ENCODE results near the gene CCHCR1. TPM values are rescaled to one million over a fixed set of nuclear protein-coding genes. Genes with fewer than 3 reads are reported as not detected.

CCHCR1 gene
- total and polyA plus RNA-seq, 2 of the 8 experiments (the other 6 are each of a cell fraction or from before 2014, with no cell fraction given) = 20.9 to 38.0 TPM

- H4K91ac ChIP-seq (replicated peaks; ENCODE audit: insufficient read length, low read length) = no peak overlapping the region
- DNase-seq (ENCODE audit: low read depth in 1 of 2, low spot score in 2 of 2) (no peak), FAIRE-seq (no peak)
- H3K14ac ChIP-seq (ENCODE audit: insufficient read length) = no peak overlapping the region
- H2AFZ ChIP-seq (ENCODE audit: low read length) = no peak overlapping the region
- ChIA-PET POLR2A (ENCODE audit: partially characterized antibody) (interaction anchor here (0.7 to 68.5 kb wide), 3 partner anchors 4 to 187 kb away, joined by 4 to 2251 read pairs (median 2251); partner anchors contain the start of genes CCHCR1, CDSN, POU5F1 and PSORS1C1), CTCF (ENCODE audit: partially characterized antibody) (interaction anchor here (1.2 to 16.4 kb wide), 4 partner anchors 12 to 49 kb away, joined by 4 to 170 read pairs (median 6); no protein-coding TSS in a partner anchor)
- no peak overlapping the region for H3K27ac ChIP-seq (ENCODE audit: low read depth, low read length)
- no peak overlapping the region for H3K56ac ChIP-seq (replicated peaks; ENCODE audit: insufficient read length, low read depth, low read length)
- no peak overlapping the region for H3K18ac ChIP-seq (ENCODE audit: extremely low read depth, low read length)
- H2BK120ac ChIP-seq (replicated peaks; ENCODE audit: low read depth, low read length) = no peak overlapping the region
- H3K79me1 ChIP-seq (ENCODE audit: low read depth, low read length) = no peaks in the 10 kb centered on the region
- no peak overlapping the region for H3K9ac ChIP-seq (replicated peaks in 1 of 4; ENCODE audit: extremely low read depth in 1 of 4, low read depth in 3 of 4, low read length in 3 of 4)
- no peak overlapping the region; a peak in 2 of 4 replicates for H3K4me2 ChIP-seq (ENCODE audit: insufficient read depth in 1 of 2, low read depth in 2 of 2, low read length in 2 of 2)
- H3K23ac ChIP-seq (ENCODE audit: insufficient read length) = no peak overlapping the region
- peaks cover 0 to 16% (median 11%) of the 10 kb centered on the region in 4 experiments; a peak in 6 of 7 replicates for H3K4me1 ChIP-seq (replicated peaks in 1 of 4; ENCODE audit: control insufficient read depth in 3 of 4, insufficient read depth in 4 of 4, low read length in 3 of 4)
- H2AK5ac ChIP-seq (ENCODE audit: low read depth, low read length) = no peak overlapping the region
- no peak overlapping the region for H4K5ac ChIP-seq (ENCODE audit: insufficient read length, low read depth, low read length)
- H4K8ac ChIP-seq (ENCODE audit: extremely low read depth, insufficient read depth, low read length) = no peak overlapping the region
- 47% methylated on average over 11 of the region's 11 CpGs; no CpG with 5 or more reads in 1 of the 2 experiments for WGBS, 2 experiments (ENCODE audit: extremely low coverage in 1 of 2, insufficient coverage in 1 of 2, insufficient read length in 1 of 2, insufficient replicate concordance in 2 of 2, low coverage in 1 of 2, low lambda C conversion rate in 2 of 2, missing lambda C conversion rate in 1 of 2)
- no peaks in the 10 kb centered on the region for H3K79me2 ChIP-seq (ENCODE audit: control insufficient read depth in 1 of 2, insufficient read depth in 2 of 2, low read length in 2 of 2)
- H4K20me1 ChIP-seq (replicated peaks in 1 of 2; ENCODE audit: control insufficient read depth in 1 of 2, insufficient read depth in 2 of 2, low read length in 2 of 2) = no peaks in the 10 kb centered on the region
- no peak overlapping the region for H2BK20ac ChIP-seq (ENCODE audit: low read length)
- no peaks in the 10 kb centered on the region for H3K9me3 ChIP-seq (ENCODE audit: insufficient read depth in 2 of 2, low read depth in 1 of 2, low read length in 1 of 2)
- no peaks in the 10 kb centered on the region; the same call in 1 of the 2 replicates for H3K23me2 ChIP-seq (ENCODE audit: low read depth, low read length)
- no peak overlapping the region for H2BK15ac ChIP-seq (ENCODE audit: low read length)
- no peak overlapping the region for H2BK5ac ChIP-seq (ENCODE audit: low read depth, low read length)
- H2BK12ac ChIP-seq (ENCODE audit: low read depth, low read length) = no peak overlapping the region
- H3K4ac ChIP-seq (replicated peaks; ENCODE audit: insufficient read length, low read depth, low read length) = no peak overlapping the region
- H3K27me3 ChIP-seq (replicated peaks in 1 of 4; ENCODE audit: control insufficient read depth in 3 of 4, extremely low read depth in 1 of 4, insufficient read depth in 3 of 4, low read length in 3 of 4) = 0 out of 7 replicates have a peak, but pooled peaks cover 0 to 2% (median 0%) of the 10 kb centered on the region in 4 experiments
- no peak overlapping the region for H3K4me3 ChIP-seq (ENCODE audit: extremely low read depth in 1 of 4, insufficient read depth in 2 of 4, low read depth in 3 of 4, low read length in 4 of 4)
- TF ChIP-seq MAX (IDR thresholded peaks at IDR 0.05) = 0 out of 2 replicates have a peak, but pooled peaks have one; percentile 9
- TF ChIP-seq CEBPB (IDR thresholded peaks at IDR 0.05; ENCODE audit: low read depth, low read length) = no peak
- peaks cover 2 to 30% (median 6%) of the 10 kb centered on the region in 4 experiments; a peak in 5 of 8 replicates for H3K36me3 ChIP-seq (ENCODE audit: control insufficient read depth in 2 of 4, insufficient read depth in 4 of 4, low read length in 3 of 4)
Measured at GRCh38 chr6:31143148-31143547, 14.5 kb downstream of the CCHCR1 start.
